GM19438 (cell line): ENCODE measurements around the gene DAAM2.
A peak's percentile ranks its signal among the peaks of the same experiment; 100 is the strongest.

Experiments
- ATAC-seq: cut with Tn5 transposase; IDR thresholded peaks from one replicate; pipeline ENCODE4 v1.9.1; 2021; ENCODE audit warnings: low read depth; ENCODE audit not compliant: unreplicated experiment

The DAAM2 gene

GRCh38 chr6:39786649-39787048 lies 5.5 kb upstream of the DAAM2 start:
- ATAC-seq, result no peak

GRCh38 chr6:39787322-39787721 lies 4.9 kb upstream of the DAAM2 start:
- ATAC-seq, result no peak

- no peak for ATAC-seq
These were observed 1.4 kb upstream of the DAAM2 start for GRCh38 chr6:39790772-39791171.

- ATAC-seq, result no peak
These were observed 865 bp upstream of the DAAM2 start for GRCh38 chr6:39791311-39791710.

GRCh38 chr6:39792540-39793450 lies 619 bp downstream of the DAAM2 start:
- no peak for ATAC-seq

- no peak for ATAC-seq
These were observed 1.3 kb downstream of the DAAM2 start for GRCh38 chr6:39793516-39793915.

- ATAC-seq, result no peak
These were observed 2.1 kb downstream of the DAAM2 start for GRCh38 chr6:39794231-39794630.

GRCh38 chr6:39797751-39798150 lies 5.6 kb downstream of the DAAM2 start:
- no peak for ATAC-seq

- ATAC-seq, result no peak
These were observed 8.2 kb downstream of the DAAM2 start for GRCh38 chr6:39800034-39801032.

GRCh38 chr6:39801456-39802251 lies 9.5 kb downstream of the DAAM2 start:
- no peak for ATAC-seq

GRCh38 chr6:39803872-39804271 lies 11.7 kb downstream of the DAAM2 start:
- ATAC-seq, result no peak

- ATAC-seq, result no peak
These were observed 12.4 kb downstream of the DAAM2 start for GRCh38 chr6:39804466-39805065.

- ATAC-seq, result no peak
These were observed 14.1 kb downstream of the DAAM2 start for GRCh38 chr6:39806278-39806677.

- ATAC-seq, result no peak
These were observed 16.2 kb downstream of the DAAM2 start for GRCh38 chr6:39808346-39808745.

- no peak for ATAC-seq
These were observed 16.8 kb downstream of the DAAM2 start for GRCh38 chr6:39808964-39809363.

- no peak for ATAC-seq
These were observed 19.7 kb downstream of the DAAM2 start for GRCh38 chr6:39811835-39812345.

- no peak for ATAC-seq
These were observed 20.3 kb downstream of the DAAM2 start for GRCh38 chr6:39812496-39812852.

- ATAC-seq, result peak; percentile 68
These were observed 20.8 kb downstream of the DAAM2 start for GRCh38 chr6:39812853-39813533.

GRCh38 chr6:39814236-39814635 lies 22.1 kb downstream of the DAAM2 start:
- no peak for ATAC-seq
